ENCODE results near the gene FXYD5. TPM values are rescaled to one million over a fixed set of nuclear protein-coding genes. Genes with fewer than 3 reads are reported as not detected.

Gene FXYD5
- total RNA-seq, 1 experiment from 2014 or later: 181 TPM

DNA sequence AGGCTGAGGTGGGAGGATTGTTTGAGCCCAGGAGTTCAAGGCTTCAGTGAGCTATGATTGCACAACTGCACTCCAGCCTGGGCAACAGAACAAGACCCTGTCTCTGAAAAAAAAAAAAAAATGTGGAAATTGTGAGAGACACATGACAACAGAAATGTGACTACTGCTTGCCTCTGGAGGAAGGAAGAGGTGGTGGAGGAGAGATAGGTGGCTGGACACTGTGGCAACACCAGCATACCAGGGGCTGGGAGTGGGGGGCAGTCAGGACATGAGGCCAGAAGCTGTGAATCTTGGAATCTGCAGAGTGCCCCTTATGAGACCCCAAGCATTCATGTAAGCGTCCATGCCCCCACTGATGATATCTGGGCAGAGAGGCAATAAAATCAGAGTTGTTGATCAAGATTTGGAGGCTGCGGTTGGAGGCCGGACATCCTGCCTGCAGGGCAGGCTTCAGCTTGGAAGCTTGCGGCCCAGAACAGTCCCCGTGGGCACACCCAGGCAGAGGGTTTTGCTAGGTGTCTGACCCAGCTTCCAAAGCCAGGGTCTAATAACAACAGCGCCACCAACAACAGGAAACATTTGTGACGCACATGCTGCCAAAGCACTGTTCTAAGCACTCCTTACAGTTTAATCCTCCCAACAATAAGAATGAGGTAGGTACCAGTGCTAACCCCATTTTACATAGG lies 57.2 kb downstream of the FXYD5 start:
- no peak for DNase-seq
- Histone ChIP-seq H3K4me1 (replicated peaks; ENCODE audit: insufficient read depth) (peaks cover 44% of the 10 kb centered on the region), H4K20me1 (ENCODE audit: insufficient read depth) (no peaks in the 10 kb centered on the region), H3K9me2 (ENCODE audit: insufficient read depth) (no peaks in the 10 kb centered on the region), H3K36me3 (ENCODE audit: low read depth) (no peaks in the 10 kb centered on the region), H2AFZ (no peak overlapping the region), H3K27ac (no peak overlapping the region), H3K79me2 (ENCODE audit: low read depth) (no peaks in the 10 kb centered on the region), H3K4me2 (no peak overlapping the region), H3K4me3 (no peak overlapping the region), H3K9me3 (ENCODE audit: insufficient read depth, low read depth) (no peaks in the 10 kb centered on the region), H3F3A (ENCODE audit: insufficient read depth, low read depth) (peaks cover 39% of the 10 kb centered on the region), H3K27me3 (ENCODE audit: insufficient read depth, low read depth) (no peaks in the 10 kb centered on the region)
- intact Hi-C loops (cut with micrococcal nuclease; ENCODE audit: unreplicated experiment): no loop called here
- no TSS peak for BruUV-seq (replicated peaks)
- CTCF ChIA-PET: no interaction called here
- POLR2A ChIA-PET (ENCODE audit: unreplicated experiment): no interaction called here
- TF ChIP-seq, protein P1, sequence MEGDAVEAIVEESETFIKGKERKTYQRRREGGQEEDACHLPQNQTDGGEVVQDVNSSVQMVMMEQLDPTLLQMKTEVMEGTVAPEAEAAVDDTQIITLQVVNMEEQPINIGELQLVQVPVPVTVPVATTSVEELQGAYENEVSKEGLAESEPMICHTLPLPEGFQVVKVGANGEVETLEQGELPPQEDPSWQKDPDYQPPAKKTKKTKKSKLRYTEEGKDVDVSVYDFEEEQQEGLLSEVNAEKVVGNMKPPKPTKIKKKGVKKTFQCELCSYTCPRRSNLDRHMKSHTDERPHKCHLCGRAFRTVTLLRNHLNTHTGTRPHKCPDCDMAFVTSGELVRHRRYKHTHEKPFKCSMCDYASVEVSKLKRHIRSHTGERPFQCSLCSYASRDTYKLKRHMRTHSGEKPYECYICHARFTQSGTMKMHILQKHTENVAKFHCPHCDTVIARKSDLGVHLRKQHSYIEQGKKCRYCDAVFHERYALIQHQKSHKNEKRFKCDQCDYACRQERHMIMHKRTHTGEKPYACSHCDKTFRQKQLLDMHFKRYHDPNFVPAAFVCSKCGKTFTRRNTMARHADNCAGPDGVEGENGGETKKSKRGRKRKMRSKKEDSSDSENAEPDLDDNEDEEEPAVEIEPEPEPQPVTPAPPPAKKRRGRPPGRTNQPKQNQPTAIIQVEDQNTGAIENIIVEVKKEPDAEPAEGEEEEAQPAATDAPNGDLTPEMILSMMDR (conservative IDR thresholded peaks at IDR 0.05): no peak
- TF ChIP-seq EZH2 (IDR thresholded peaks at IDR 0.05; ENCODE audit: low read depth): no peak

DNA sequence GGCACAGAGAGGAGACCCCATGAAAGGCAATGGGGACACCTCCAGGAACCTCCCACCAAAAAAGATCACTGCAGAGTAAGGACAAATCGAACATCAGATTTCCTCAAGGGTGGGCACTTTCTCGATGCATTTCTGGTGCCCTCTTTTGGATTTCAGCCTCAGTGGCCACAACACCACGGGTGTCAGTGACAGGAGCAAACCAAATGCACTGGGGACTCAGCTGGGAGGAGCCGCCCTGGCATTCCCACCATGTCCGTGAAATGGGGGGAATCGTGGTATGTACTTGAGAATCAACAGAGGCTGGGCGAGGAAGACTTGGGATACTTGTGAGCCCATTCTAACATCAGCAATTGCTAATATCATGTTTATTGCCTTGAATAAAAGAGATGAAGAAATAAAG lies 57.7 kb downstream of the FXYD5 start:
- H3K4me2 ChIP-seq: no peak overlapping the region
- no TSS peak for BruUV-seq (replicated peaks)
- intact Hi-C loops (cut with micrococcal nuclease; ENCODE audit: unreplicated experiment): no loop called here
- peaks cover 42% of the 10 kb centered on the region for H3F3A ChIP-seq (ENCODE audit: insufficient read depth, low read depth)
- no peak overlapping the region for H3K27ac ChIP-seq
- no peak overlapping the region for H3K4me3 ChIP-seq
- peaks cover 43% of the 10 kb centered on the region for H3K4me1 ChIP-seq (replicated peaks; ENCODE audit: insufficient read depth)
- no peaks in the 10 kb centered on the region for H3K9me2 ChIP-seq (ENCODE audit: insufficient read depth)
- POLR2A ChIA-PET (ENCODE audit: unreplicated experiment): no interaction called here
- CTCF ChIA-PET: no interaction called here
- no peaks in the 10 kb centered on the region for H4K20me1 ChIP-seq (ENCODE audit: insufficient read depth)
- TF ChIP-seq, protein P1 (conservative IDR thresholded peaks at IDR 0.05): no peak
- TF ChIP-seq EZH2 (IDR thresholded peaks at IDR 0.05; ENCODE audit: low read depth): no peak
- H3K9me3 ChIP-seq (ENCODE audit: insufficient read depth, low read depth): no peaks in the 10 kb centered on the region
- H3K79me2 ChIP-seq (ENCODE audit: low read depth): no peaks in the 10 kb centered on the region
- no peaks in the 10 kb centered on the region for H3K36me3 ChIP-seq (ENCODE audit: low read depth)
- no peaks in the 10 kb centered on the region for H3K27me3 ChIP-seq (ENCODE audit: insufficient read depth, low read depth)
- no peak for DNase-seq
- no peak overlapping the region for H2AFZ ChIP-seq

DNA sequence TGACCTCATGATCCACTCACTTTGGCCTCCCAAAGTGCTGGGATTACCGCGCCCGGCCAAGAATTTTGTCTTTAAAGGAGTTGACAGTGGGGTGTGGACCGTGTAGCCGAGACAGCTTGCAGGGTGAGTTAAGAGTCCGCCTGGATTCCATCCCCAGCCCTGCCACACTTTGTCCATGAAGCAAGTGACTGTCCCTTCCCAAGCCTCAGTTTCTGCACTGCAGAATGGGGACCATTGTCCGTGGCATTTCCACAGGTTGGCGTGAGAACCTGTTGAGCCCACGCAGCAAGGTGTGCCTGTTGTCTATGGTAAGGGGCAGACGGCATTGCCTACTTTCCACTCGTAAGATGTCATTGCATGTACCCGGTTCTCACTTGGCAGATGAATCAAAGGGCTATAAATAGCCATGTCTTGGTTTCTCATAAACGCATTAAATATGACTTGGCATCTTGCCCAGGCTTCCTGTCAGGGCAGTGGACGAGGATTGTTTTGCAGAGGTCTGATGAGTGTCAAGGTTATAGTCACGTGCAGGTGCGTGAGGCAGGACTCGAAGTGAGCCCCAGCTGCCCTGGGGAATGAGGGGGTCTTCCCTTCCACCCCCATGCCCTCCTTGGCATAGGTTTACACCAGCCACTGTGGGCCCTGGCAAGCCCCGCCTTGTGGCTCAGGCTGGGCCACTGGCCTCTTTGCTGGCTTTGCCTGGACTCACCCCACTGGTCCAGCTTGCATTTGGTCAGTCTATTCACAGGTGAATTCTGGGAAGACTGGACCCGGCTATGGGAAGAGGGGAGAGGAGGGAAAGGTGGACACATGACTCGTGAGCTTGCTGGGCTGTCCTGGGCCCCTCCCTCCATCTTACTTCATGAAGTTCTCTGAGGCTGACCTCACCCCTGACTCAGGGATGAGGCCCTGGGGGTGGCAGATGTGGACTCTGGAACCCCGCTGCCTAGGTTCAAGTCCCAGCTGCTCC lies 59.4 kb downstream of the FXYD5 start:
- no peaks in the 10 kb centered on the region for H4K20me1 ChIP-seq (ENCODE audit: insufficient read depth)
- peak overlapping the region; percentile 21; the same call in 1 of the 2 replicates for H3K4me3 ChIP-seq
- POLR2A ChIA-PET (ENCODE audit: unreplicated experiment): interaction anchor here (0.5 kb wide), 1 partner anchor 54 kb away, joined by 4 read pairs; no protein-coding TSS in a partner anchor
- no peaks in the 10 kb centered on the region for H3K27me3 ChIP-seq (ENCODE audit: insufficient read depth, low read depth)
- CTCF ChIA-PET: no interaction called here
- DNase-seq: peak; percentile 72 to 88
- H3K79me2 ChIP-seq (ENCODE audit: low read depth): no peaks in the 10 kb centered on the region
- no TSS peak for BruUV-seq (replicated peaks)
- H3K9me3 ChIP-seq (ENCODE audit: insufficient read depth, low read depth): peaks cover under 1% of the 10 kb centered on the region; the same call in 1 of the 2 replicates
- TF ChIP-seq, protein P1 (conservative IDR thresholded peaks at IDR 0.05): no peak
- TF ChIP-seq EZH2 (IDR thresholded peaks at IDR 0.05; ENCODE audit: low read depth): no peak
- H3K4me1 ChIP-seq (replicated peaks; ENCODE audit: insufficient read depth): peaks cover 34% of the 10 kb centered on the region
- no peak overlapping the region; the same call in 1 of the 2 replicates for H2AFZ ChIP-seq
- no peaks in the 10 kb centered on the region for H3K36me3 ChIP-seq (ENCODE audit: low read depth)
- peak overlapping the region; percentile 84 for H3K27ac ChIP-seq
- intact Hi-C loops (cut with micrococcal nuclease; ENCODE audit: unreplicated experiment): loop anchor here (2.0 kb wide), 1 partner anchor 45 kb away; no protein-coding TSS in a partner anchor
- H3F3A ChIP-seq (ENCODE audit: insufficient read depth, low read depth): peaks cover 43% of the 10 kb centered on the region
- peak overlapping the region; percentile 67 for H3K4me2 ChIP-seq
- no peaks in the 10 kb centered on the region for H3K9me2 ChIP-seq (ENCODE audit: insufficient read depth)

Data from PC-9 (cell line).